Activated CD4-positive, CD25-positive, alpha-beta regulatory T cell (primary cell): ENCODE measurements around the gene PTPN1.
"Not testable (repeated sequence)": the region's sequence is repeated elsewhere in the genome, so short reads cannot be mapped to it uniquely, and the experiment has no call there.

ENCODE experiments used
- DNase-seq, 4 experiments: peaks; one replicate each; lab custom pipeline; 2025; lab: John Stamatoyannopoulos, UW

Gene PTPN1

GRCh38 chr20:50532221-50532620 lies 22.0 kb downstream of the PTPN1 start:
- no peak for DNase-seq

- DNase-seq, result no peak
Measured at GRCh38 chr20:50533061-50533460, 22.9 kb downstream of the PTPN1 start.

- no peak for DNase-seq
Measured at GRCh38 chr20:50533464-50533863, 23.3 kb downstream of the PTPN1 start.

- no peak for DNase-seq
Measured at GRCh38 chr20:50534567-50534966, 24.4 kb downstream of the PTPN1 start.

- no peak for DNase-seq
Measured at GRCh38 chr20:50535162-50535561, 25.0 kb downstream of the PTPN1 start.

- no peak for DNase-seq
Measured at GRCh38 chr20:50536333-50536732, 26.1 kb downstream of the PTPN1 start.

- no peak for DNase-seq
Measured at GRCh38 chr20:50537546-50538201, 27.5 kb downstream of the PTPN1 start.

GRCh38 chr20:50538276-50538675 lies 28.1 kb downstream of the PTPN1 start:
- no peak for DNase-seq

- not testable (repeated sequence) for DNase-seq
Measured at GRCh38 chr20:50539798-50540197, 29.6 kb downstream of the PTPN1 start.

- DNase-seq, result no peak
Measured at GRCh38 chr20:50540620-50541605, 30.7 kb downstream of the PTPN1 start.

GRCh38 chr20:50541606-50542041 lies 31.4 kb downstream of the PTPN1 start:
- DNase-seq, result no peak

- DNase-seq, result no peak
Measured at GRCh38 chr20:50543326-50543725, 33.1 kb downstream of the PTPN1 start.

GRCh38 chr20:50545126-50545525 lies 34.9 kb downstream of the PTPN1 start:
- DNase-seq, result no peak

- no peak for DNase-seq
Measured at GRCh38 chr20:50546729-50547314, 36.6 kb downstream of the PTPN1 start.

GRCh38 chr20:50547964-50548363 lies 37.8 kb downstream of the PTPN1 start:
- DNase-seq, result no peak

- no peak for DNase-seq
Measured at GRCh38 chr20:50548396-50548795, 38.2 kb downstream of the PTPN1 start.

GRCh38 chr20:50550531-50550930 lies 40.3 kb downstream of the PTPN1 start:
- no peak for DNase-seq

GRCh38 chr20:50551288-50551687 lies 41.1 kb downstream of the PTPN1 start:
- DNase-seq, result no peak

GRCh38 chr20:50552979-50553378 lies 42.8 kb downstream of the PTPN1 start:
- no peak for DNase-seq

- no peak for DNase-seq
Measured at GRCh38 chr20:50554694-50555579, 44.8 kb downstream of the PTPN1 start.

- no peak for DNase-seq
Measured at GRCh38 chr20:50555662-50556061, 45.5 kb downstream of the PTPN1 start.
